Activated T-helper 1 cell treated with anti-CD3 and anti-CD28 coated beads, Interleukin-12 subunit alpha, Interleukin-12 subunit beta, Interleukin-2, Interleukin-4 antibody, amounts not matched to agents 30 ng/mL and 10 ng/mL and 1 ng/mL, durations not matched to agents 14 hours and 24 hours and 36 hours (primary cell): ENCODE results near the gene CTNNA2. TPM values are rescaled to one million over a fixed set of nuclear protein-coding genes. Genes with fewer than 3 reads are reported as not detected.

Experiments
- DNase-seq: peaks from one replicate; pipeline ENCODE4 v3.0.0; 2021; ENCODE audit warnings: low spot score
- H3K27ac Mint-ChIP-seq: one replicate; pipeline ENCODE4 v1.8.0; 2021; ENCODE audit warnings: mild to moderate bottlenecking, mixed read lengths
- H3K27me3 Mint-ChIP-seq: one replicate; pipeline ENCODE4 v1.8.0; 2022; ENCODE audit warnings: mild to moderate bottlenecking, moderate library complexity, mixed read lengths; ENCODE audit not compliant: insufficient read depth
- H3K36me3 Mint-ChIP-seq: one replicate; pipeline ENCODE4 v1.8.0; 2021; ENCODE audit warnings: low read depth, mixed read lengths
- H3K4me1 Mint-ChIP-seq: one replicate; pipeline ENCODE4 v1.8.0; 2021; ENCODE audit warnings: low read depth, mixed read lengths
- H3K4me3 Mint-ChIP-seq: one replicate; pipeline ENCODE4 v1.8.0; 2021; ENCODE audit warnings: mild to moderate bottlenecking, moderate library complexity, mixed read lengths
- H3K9me3 Mint-ChIP-seq: one replicate; pipeline ENCODE4 v1.8.0; 2021; ENCODE audit warnings: mixed read lengths
- intact Hi-C: fragments of 100-400 bp; cut with micrococcal nuclease; formaldehyde crosslinking; loops from one replicate; pipeline ENCODE4 v1.15.1; 2024
- total RNA-seq: library from RNA; stranded (reverse); gene quantifications from 2 replicates; pipeline ENCODE4 v1.2.3, GENCODE V29; 2022

CTNNA2 gene
- total RNA-seq, 1 donor from 2014 or later, result not detected

GRCh38 chr2:80407377-80407776, 894.5 kb downstream of the CTNNA2 start:
- H3K27ac Mint-ChIP-seq, result no peak overlapping the region
- H3K27me3 Mint-ChIP-seq, result no peaks in the 10 kb centered on the region
- no peak overlapping the region for H3K4me3 Mint-ChIP-seq
- no peaks in the 10 kb centered on the region for H3K36me3 Mint-ChIP-seq
- DNase-seq, result no peak
- peaks cover 8% of the 10 kb centered on the region for H3K9me3 Mint-ChIP-seq
- H3K4me1 Mint-ChIP-seq, result no peaks in the 10 kb centered on the region
- intact Hi-C loops, result no loop called here

- no peak overlapping the region for H3K27ac Mint-ChIP-seq
- DNase-seq, result no peak
- no peaks in the 10 kb centered on the region for H3K27me3 Mint-ChIP-seq
Measured at GRCh38 chr2:80410346-80410745, 897.5 kb downstream of the CTNNA2 start.

DNA sequence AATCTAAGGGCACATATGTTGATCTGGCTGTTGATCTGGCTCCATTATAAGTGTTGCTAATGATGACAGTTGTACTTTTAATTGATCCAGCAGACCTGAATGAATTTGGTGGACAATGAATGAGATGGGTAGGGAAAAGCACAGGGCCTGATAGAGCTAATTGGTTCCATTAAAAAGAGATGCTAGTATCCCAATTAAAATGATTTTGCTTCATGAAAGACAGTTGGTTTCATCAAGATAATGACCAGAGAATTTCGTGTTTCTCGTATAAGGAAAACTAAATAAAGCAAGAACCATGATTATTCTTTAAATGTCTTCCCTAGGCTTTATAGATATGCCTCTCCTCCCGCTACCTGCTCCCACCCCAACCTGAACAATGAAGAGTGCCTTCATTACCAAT, 900.3 kb downstream of the CTNNA2 start:
- Mint-ChIP-seq H3K36me3 (no peaks in the 10 kb centered on the region), H3K9me3 (peaks cover 27% of the 10 kb centered on the region)

More at GRCh38 chr2:80410346-80410745, 897.5 kb downstream of the CTNNA2 start:
- intact Hi-C loops, result no loop called here
- Mint-ChIP-seq H3K4me1 (no peaks in the 10 kb centered on the region), H3K4me3 (no peak overlapping the region), H3K9me3 (peaks cover 25% of the 10 kb centered on the region), H3K36me3 (no peaks in the 10 kb centered on the region)

DNA sequence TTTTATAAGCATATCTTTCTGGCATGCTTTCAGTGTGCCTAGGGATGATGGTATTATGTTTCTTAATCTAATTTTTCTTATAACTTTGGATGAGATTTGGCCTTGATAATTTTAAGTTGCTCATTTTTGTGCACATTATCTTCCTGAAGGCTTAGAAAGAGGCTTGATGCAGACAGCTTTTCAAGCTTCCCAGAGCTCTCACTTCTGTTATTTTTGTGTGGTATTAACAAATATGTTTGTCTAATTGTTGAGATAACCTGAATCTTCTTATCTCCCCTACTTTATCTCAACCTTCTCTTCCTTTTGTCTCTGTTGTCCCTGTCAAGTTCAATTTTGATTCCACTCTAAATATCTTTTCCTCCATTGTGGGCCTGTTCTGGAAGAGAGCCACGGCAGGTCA, 904.9 kb downstream of the CTNNA2 start:
- no peak overlapping the region for H3K27ac Mint-ChIP-seq
- peaks cover 19% of the 10 kb centered on the region for H3K9me3 Mint-ChIP-seq
- no peak overlapping the region for H3K4me3 Mint-ChIP-seq
- no peak for DNase-seq
- intact Hi-C loops, result no loop called here
- no peaks in the 10 kb centered on the region for H3K4me1 Mint-ChIP-seq
- no peaks in the 10 kb centered on the region for H3K36me3 Mint-ChIP-seq
- no peaks in the 10 kb centered on the region for H3K27me3 Mint-ChIP-seq

More for the DNA sequence above, 900.3 kb downstream of the CTNNA2 start:
- Mint-ChIP-seq H3K4me1 (no peaks in the 10 kb centered on the region), H3K4me3 (no peak overlapping the region), H3K27me3 (no peaks in the 10 kb centered on the region), H3K27ac (no peak overlapping the region)
- DNase-seq, result no peak
- intact Hi-C loops, result no loop called here

GRCh38 chr2:80420530-80421208, 907.8 kb downstream of the CTNNA2 start:
- no peak overlapping the region for H3K27ac Mint-ChIP-seq
- no peaks in the 10 kb centered on the region for H3K36me3 Mint-ChIP-seq
- no peaks in the 10 kb centered on the region for H3K27me3 Mint-ChIP-seq
- no peak for DNase-seq
- H3K4me1 Mint-ChIP-seq, result no peaks in the 10 kb centered on the region
- intact Hi-C loops, result no loop called here
- H3K9me3 Mint-ChIP-seq, result peaks cover 6% of the 10 kb centered on the region
- H3K4me3 Mint-ChIP-seq, result no peak overlapping the region

DNA sequence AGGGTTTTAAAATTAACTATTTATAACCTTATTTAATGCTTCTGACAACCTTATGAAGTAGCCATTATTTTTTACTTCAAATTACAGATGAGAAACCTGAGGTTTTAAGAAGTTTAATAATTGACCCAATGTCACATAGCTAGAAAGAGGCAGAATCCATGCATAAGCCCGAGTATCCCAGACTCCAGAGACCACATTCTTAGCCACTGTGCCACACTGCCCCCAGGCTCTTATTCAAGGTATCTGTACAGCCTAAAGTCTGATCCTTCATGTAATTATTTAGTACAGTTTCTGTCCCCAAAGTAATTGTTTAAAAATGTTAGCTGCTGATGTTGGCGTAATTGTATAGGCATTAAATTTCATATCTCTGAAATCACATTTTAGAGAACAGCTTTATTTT, 916.4 kb downstream of the CTNNA2 start:
- no peak for DNase-seq
- Mint-ChIP-seq H3K4me1 (no peaks in the 10 kb centered on the region), H3K27me3 (no peaks in the 10 kb centered on the region), H3K9me3 (no peaks in the 10 kb centered on the region), H3K4me3 (no peak overlapping the region), H3K36me3 (no peaks in the 10 kb centered on the region), H3K27ac (no peak overlapping the region)
- intact Hi-C loops, result no loop called here

GRCh38 chr2:80437959-80438358, 925.1 kb downstream of the CTNNA2 start:
- H3K4me1 Mint-ChIP-seq, result no peaks in the 10 kb centered on the region
- H3K27me3 Mint-ChIP-seq, result no peaks in the 10 kb centered on the region
- no peaks in the 10 kb centered on the region for H3K36me3 Mint-ChIP-seq
- DNase-seq, result no peak
- peaks cover 3% of the 10 kb centered on the region for H3K9me3 Mint-ChIP-seq
- no peak overlapping the region for H3K4me3 Mint-ChIP-seq
- no peak overlapping the region for H3K27ac Mint-ChIP-seq
- intact Hi-C loops, result no loop called here

GRCh38 chr2:80438686-80439085, 925.8 kb downstream of the CTNNA2 start:
- Mint-ChIP-seq H3K36me3 (no peaks in the 10 kb centered on the region), H3K4me3 (no peak overlapping the region), H3K27me3 (no peaks in the 10 kb centered on the region), H3K9me3 (peaks cover 3% of the 10 kb centered on the region), H3K27ac (no peak overlapping the region), H3K4me1 (no peaks in the 10 kb centered on the region)
- intact Hi-C loops, result no loop called here
- no peak for DNase-seq

DNA sequence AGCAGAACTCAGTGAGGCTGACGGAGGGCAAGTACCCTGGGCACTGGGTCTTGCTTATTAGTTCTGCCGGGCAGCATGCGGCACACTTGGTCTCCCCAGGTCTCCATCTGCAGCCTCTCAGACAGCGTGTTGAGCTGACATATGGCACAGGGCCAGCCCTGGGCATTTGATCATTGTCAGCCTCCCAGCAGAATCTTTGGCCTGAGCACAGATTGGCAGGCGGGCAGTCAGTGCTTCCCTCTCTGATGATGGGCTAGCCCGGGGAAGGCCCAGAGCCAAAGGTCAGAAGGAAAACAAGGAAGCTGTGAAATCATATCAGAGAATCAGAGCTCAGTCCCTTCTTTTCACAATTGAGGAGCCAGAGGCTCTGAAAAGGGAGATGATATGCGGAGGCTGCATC, 941.8 kb downstream of the CTNNA2 start:
- Mint-ChIP-seq H3K4me1 (no peaks in the 10 kb centered on the region), H3K4me3 (no peak overlapping the region), H3K36me3 (no peaks in the 10 kb centered on the region), H3K27me3 (no peaks in the 10 kb centered on the region), H3K9me3 (peaks cover 8% of the 10 kb centered on the region), H3K27ac (no peak overlapping the region)
- no peak for DNase-seq
- intact Hi-C loops, result no loop called here

GRCh38 chr2:80459028-80459427, 946.2 kb downstream of the CTNNA2 start:
- H3K27ac Mint-ChIP-seq, result no peak overlapping the region
- no peaks in the 10 kb centered on the region for H3K36me3 Mint-ChIP-seq
- no peak overlapping the region for H3K4me3 Mint-ChIP-seq
- H3K27me3 Mint-ChIP-seq, result no peaks in the 10 kb centered on the region
- intact Hi-C loops, result no loop called here
- DNase-seq, result no peak
- peaks cover 8% of the 10 kb centered on the region for H3K9me3 Mint-ChIP-seq
- no peaks in the 10 kb centered on the region for H3K4me1 Mint-ChIP-seq

DNA sequence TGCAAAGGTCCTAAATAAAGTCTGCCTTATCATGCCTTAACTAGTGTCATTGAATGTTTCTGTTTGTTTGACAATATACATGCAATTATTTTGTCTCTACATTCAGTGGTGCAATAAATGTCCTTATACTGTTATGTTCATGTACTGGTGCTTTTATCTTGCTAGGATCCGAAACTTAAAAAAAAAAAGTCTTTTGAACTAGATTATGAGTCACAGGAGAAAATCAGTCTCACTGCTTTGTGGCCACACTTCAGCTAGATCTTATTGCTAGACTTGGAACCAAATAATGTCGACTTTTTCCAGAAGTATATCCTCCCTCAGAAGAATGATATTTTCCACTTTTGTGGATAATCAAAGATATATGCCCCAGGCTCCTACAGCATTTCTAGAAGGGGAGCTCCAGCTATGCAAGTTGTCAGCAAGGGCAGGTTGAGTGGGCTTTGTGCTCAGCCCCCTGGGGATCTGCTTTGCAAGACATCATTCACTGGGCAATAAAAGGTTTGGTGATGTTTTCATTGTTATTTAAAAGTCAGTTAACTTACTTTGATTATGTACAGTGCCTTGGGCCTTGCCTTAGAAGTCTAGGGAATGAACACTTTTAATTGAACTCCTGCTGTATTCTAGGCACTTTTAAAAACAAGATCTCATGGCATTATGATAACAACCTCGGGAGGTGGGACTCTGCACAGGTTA, 948.8 kb downstream of the CTNNA2 start:
- intact Hi-C loops, result no loop called here
- no peaks in the 10 kb centered on the region for H3K27me3 Mint-ChIP-seq
- peaks cover 3% of the 10 kb centered on the region for H3K9me3 Mint-ChIP-seq
- H3K27ac Mint-ChIP-seq, result no peak overlapping the region
- DNase-seq, result no peak
- no peaks in the 10 kb centered on the region for H3K36me3 Mint-ChIP-seq
- no peaks in the 10 kb centered on the region for H3K4me1 Mint-ChIP-seq
- no peak overlapping the region for H3K4me3 Mint-ChIP-seq

DNA sequence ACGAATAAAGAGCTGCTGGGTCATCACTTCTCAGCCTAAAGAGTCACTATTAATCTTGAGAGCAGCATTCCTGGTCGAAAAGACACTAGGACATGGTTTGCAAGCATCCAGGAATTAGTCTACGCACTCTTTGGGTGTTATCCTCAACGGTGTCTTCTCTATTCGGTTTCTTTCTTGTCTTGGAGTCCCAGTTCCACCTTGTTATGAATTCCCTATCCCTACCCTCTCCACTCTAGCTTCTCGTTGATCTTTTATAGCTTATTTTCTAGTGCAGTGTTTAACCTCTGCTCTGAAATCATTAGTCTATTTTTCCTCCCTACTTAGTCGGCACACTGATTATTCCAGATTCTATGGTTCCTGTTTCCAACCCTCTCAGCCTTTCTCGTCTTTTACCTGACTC, 949.8 kb downstream of the CTNNA2 start:
- Mint-ChIP-seq H3K27me3 (no peaks in the 10 kb centered on the region), H3K4me3 (no peak overlapping the region), H3K4me1 (no peaks in the 10 kb centered on the region), H3K9me3 (peaks cover 3% of the 10 kb centered on the region), H3K27ac (no peak overlapping the region), H3K36me3 (no peaks in the 10 kb centered on the region)
- intact Hi-C loops, result no loop called here
- no peak for DNase-seq

GRCh38 chr2:80464275-80464674, 951.4 kb downstream of the CTNNA2 start:
- H3K9me3 Mint-ChIP-seq, result peaks cover 3% of the 10 kb centered on the region
- intact Hi-C loops, result no loop called here
- H3K4me1 Mint-ChIP-seq, result no peaks in the 10 kb centered on the region
- no peaks in the 10 kb centered on the region for H3K36me3 Mint-ChIP-seq
- H3K27ac Mint-ChIP-seq, result no peak overlapping the region
- H3K27me3 Mint-ChIP-seq, result no peaks in the 10 kb centered on the region
- H3K4me3 Mint-ChIP-seq, result no peak overlapping the region
- no peak for DNase-seq
